ENCODE measurements around the gene CCSER2. TPM values are rescaled to one million over a fixed set of nuclear protein-coding genes. Genes with fewer than 3 reads are reported as not detected.
A peak's percentile ranks its signal among the peaks of the same experiment; 100 is the strongest.
"Not testable (repeated sequence)": the region's sequence is repeated elsewhere in the genome, so short reads cannot be mapped to it uniquely, and the experiment has no call there.

The CCSER2 gene
- total RNA-seq, 1 experiment from 2014 or later = 20.6 TPM

DNA sequence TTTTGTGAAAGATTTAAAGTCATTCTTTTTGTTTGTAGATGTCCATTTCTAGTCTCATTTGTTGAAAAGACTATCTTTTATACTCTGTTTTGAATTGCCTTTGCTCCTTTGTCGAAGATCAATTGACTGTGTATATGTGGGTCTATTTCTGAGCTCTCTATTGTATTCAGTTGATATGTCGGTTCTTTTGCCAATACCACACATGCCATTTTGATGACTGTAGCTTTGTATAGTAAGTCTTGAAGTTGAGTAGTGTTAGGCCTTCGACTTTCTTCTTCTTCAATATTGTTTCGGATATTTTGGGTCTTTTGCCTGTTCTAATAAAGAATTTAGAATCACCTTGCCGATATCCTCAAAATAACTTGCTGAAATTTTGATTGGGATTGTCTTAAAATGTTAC lies 104.5 kb downstream of the CCSER2 start:
- Histone ChIP-seq H3K27me3 (no peaks in the 10 kb centered on the region), H3K9me3 (no peaks in the 10 kb centered on the region), H3K36me3 (peaks cover 17% of the 10 kb centered on the region), H3K4me3 (no peak overlapping the region)
- DNase-seq = no peak

DNA sequence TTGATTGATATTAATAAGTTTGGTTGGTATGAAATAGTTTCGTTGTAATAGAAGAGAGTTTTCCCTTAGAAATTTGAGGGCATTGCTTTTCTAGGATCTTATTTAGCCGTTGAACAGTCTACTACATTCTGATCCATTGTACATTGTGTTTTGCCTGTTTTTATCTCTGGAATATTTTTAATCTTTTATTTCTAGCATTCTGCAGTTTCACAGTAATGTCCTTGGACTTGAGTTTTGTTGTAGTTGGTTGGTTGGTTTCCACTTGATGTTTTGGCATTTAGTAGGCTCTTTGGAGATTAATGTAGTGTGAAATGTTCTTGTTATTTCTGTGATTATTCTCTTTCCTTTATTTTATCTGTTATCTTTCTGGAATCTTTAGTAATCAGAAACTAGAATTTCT lies 112.4 kb downstream of the CCSER2 start:
- Histone ChIP-seq H3K36me3 (peaks cover 23% of the 10 kb centered on the region), H3K27me3 (no peaks in the 10 kb centered on the region), H3K4me3 (no peak overlapping the region), H3K9me3 (peaks cover 6% of the 10 kb centered on the region)
- DNase-seq = no peak

DNA sequence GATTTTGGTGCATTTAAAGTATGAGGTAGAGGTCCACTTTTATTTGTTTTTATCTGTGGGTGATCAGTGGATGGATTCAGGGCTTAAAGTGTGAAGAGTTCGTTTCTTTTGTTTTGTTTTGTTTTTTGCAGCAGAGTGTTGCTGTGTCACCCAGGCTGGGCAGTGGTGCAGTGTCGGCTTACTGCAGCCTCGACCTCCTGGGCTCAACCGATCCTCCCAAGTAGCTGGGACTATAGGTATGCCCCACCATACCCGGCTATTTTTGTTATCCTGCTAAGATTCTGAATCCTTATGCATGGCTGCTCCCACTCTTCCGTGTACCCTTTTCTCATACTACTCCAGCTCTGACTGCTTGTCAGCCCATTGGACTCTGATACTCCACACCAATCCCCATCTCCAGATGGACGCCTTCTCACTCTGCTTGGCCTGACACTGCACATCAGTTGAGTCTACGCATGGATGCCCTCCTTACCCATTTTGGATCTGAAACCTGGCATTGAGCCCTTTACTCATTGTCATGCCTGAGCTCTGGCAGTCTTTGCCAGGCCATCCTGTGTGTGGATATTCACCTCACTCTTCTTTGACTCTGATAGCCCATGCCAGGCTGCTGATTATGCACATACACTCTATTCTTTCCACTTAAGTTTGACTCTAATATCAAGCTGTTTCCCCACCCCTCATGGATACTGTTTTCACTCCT lies 119.5 kb downstream of the CCSER2 start:
- Histone ChIP-seq H3K27me3 (no peaks in the 10 kb centered on the region), H3K36me3 (peaks cover 8% of the 10 kb centered on the region), H3K9me3 (no peaks in the 10 kb centered on the region; the same call in 1 of the 2 replicates), H3K4me3 (no peak overlapping the region)
- DNase-seq = peak; percentile 2

DNA sequence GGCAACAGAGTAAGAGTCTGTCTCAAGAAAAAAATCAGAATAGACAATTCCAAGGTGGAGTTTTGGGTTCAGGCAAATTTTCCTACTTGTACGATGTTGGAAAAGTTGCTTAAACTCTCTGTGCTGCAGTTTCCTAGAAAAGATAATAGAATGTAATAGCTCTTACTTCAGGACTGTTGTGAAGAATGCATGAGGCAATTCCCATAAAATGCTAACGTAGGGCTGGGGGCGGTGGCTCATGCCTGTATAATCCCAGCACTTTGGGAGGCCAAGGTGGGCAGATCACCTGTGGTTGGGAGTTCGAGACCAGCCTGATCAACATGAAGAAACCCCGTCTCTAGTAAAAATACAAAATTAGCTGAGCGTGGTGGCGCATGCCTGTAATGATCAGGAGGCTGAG lies 121.0 kb downstream of the CCSER2 start:
- H3K27me3 ChIP-seq, DNase-seq, H3K36me3 ChIP-seq, H3K4me3 ChIP-seq, H3K9me3 ChIP-seq: not testable (repeated sequence)

DNA sequence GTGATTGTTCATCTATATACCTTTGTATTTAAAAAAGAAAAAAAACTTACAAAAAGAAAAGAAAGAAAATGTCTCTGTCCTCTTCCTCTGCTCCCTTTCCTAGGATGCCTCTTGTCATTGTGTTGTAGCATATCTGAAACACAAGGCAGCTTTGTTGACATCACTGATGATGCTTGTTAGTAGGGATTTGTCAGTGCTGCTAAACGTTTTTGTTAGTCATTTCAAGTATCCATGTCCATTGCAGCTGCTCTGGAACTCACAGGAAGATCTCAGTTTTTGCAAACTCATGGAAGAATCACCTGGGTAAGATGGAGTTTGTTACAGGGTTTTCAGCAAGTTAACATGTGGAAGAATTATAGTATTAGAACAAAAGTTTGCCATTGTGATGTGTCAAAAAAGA lies 123.6 kb downstream of the CCSER2 start:
- Histone ChIP-seq H3K27me3 (no peaks in the 10 kb centered on the region), H3K4me3 (no peak overlapping the region), H3K36me3 (peaks cover 11% of the 10 kb centered on the region), H3K9me3 (no peaks in the 10 kb centered on the region)
- no peak for DNase-seq

DNA sequence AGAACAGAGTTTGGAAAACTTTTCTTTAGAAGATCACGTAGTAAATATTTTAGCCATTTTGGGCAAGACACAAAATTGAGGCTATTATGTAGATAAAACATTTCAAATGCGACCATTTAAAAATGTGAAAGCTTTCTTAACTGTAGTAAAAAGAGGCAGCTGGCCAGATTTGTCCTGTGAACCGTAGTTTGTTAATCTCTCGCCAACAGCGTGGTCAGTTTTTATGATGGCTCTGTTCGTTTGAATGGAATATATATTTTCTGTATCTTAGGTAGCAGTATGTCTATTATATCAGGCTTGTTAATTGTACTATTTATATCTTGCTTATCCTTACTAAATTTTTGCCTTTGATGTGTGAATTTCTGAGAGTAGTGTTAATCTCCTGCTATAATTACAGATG lies 124.9 kb downstream of the CCSER2 start:
- Histone ChIP-seq H3K4me3 (no peak overlapping the region), H3K36me3 (peaks cover 11% of the 10 kb centered on the region), H3K9me3 (peaks cover 3% of the 10 kb centered on the region), H3K27me3 (no peaks in the 10 kb centered on the region)
- no peak for DNase-seq

DNA sequence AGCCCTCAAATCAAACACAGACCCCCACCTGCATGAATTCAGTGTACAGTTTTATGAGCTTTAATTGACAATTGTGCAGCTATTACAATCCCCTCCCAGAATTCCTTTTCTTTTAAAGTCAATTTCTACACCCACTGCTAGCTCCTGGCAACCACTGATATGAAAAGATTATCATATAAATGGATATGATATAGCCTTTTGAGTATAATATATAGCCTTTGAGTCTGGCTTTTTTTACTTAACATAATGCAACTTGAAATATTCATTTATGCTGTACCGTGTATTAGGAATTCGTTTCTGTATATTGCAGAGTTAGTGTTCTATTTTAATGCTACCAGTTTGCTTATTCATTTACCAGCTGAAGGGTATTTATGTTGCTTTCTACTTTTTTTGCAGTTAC lies 127.7 kb downstream of the CCSER2 start:
- Histone ChIP-seq H3K36me3 (peaks cover 18% of the 10 kb centered on the region), H3K4me3 (no peak overlapping the region), H3K9me3 (peaks cover 10% of the 10 kb centered on the region), H3K27me3 (no peaks in the 10 kb centered on the region)
- no peak for DNase-seq

DNA sequence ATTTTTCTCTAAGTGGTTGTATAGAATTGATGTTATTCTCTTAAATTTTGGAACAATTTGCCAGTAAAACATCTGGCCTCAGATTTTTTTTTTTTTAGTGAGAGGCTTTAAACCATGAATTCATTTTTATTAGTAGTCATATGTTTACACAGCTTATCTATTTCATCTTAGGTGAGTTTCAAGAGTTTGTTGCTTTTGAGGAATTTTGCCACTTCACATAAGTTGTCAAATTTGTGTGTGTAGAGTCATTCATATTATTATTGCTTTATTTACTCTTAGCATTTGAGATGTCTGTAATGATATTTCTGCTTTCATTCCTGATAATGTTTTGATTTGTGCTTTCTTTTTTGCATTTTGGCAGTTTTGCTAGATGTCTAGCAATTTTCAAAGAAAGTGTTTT lies 132.1 kb downstream of the CCSER2 start:
- H3K36me3 ChIP-seq = peaks cover 18% of the 10 kb centered on the region
- DNase-seq = no peak
- no peaks in the 10 kb centered on the region for H3K27me3 ChIP-seq
- H3K4me3 ChIP-seq = no peak overlapping the region
- H3K9me3 ChIP-seq = peaks cover 10% of the 10 kb centered on the region

DNA sequence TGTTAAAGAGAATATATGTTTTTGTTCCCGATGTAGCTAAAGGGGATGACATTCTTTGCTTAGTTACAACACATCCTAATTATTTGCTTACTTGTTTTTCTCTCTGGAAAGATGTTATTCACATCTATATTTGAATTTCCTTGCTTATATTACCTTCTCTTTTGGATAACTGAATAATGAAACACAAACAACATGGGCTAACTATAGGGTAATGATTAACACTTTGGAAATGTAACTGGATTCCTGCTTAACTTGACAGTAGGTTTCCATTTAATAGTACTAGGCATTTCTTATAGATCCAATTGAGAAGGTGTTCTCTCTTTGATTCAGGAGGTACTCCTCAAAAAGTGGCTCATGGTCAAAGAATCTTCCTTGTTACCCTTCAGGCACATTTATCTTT lies 141.1 kb downstream of the CCSER2 start:
- DNase-seq = no peak
- peaks cover 18% of the 10 kb centered on the region for H3K36me3 ChIP-seq
- H3K4me3 ChIP-seq = no peak overlapping the region
- no peaks in the 10 kb centered on the region for H3K9me3 ChIP-seq
- H3K27me3 ChIP-seq = no peaks in the 10 kb centered on the region

DNA sequence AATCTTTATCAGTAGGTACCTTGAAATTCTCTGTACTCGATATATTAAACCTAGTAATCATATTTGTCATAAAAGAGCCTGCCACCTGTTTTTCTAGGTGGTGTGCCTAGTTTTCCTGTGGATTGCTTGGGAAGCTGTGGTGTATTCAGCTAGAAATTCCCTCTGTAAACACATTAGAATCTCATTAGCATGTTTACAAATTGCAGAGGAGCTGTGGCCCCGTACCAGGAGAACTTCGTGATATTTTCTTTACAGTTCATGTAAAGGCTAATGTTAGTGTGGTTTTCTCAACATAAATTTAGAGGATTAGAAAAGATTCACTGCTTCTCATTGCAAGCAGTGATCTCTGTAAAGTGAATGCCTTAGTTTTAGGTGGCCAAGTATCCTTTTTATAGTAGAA lies 144.7 kb downstream of the CCSER2 start:
- no peaks in the 10 kb centered on the region for H3K9me3 ChIP-seq
- no peak for DNase-seq
- H3K27me3 ChIP-seq = no peaks in the 10 kb centered on the region
- H3K36me3 ChIP-seq = peaks cover 16% of the 10 kb centered on the region
- no peak overlapping the region for H3K4me3 ChIP-seq

DNA sequence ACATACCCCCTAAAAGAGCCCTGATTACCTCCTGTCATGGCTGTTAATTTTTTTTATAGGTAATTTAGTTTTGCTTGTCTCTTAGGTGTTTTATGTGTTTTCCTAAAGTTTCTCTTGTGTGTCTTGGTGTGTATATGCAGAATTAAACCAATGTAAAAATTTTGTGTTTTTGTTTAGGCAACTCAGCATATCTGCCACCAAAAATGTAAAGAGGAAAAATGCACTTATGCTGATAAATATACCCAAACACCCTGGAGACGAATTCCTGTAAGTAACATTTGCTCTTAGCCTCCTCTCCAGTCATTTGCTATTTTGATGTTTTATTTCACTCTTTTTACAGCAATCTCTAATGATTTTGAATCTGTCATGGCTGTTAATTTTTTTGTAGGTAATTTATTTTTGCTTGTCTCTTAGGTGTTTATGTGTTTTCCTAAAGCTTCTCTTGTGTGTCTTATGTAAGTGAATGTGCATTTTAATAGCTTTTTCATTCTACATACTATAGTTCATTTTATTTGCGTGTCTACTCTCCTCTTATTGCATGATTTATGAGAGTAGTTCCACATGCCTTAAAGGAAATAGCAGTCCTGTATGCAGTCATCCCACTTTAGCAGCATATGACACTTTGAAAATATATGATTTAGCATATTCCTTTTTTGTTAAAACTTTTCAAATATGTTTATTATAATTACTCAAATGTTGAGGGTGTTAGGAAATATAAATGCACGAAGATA lies 149.2 kb downstream of the CCSER2 start:
- Histone ChIP-seq H3K4me3 (no peak overlapping the region), H3K9me3 (no peaks in the 10 kb centered on the region), H3K36me3 (peaks cover 12% of the 10 kb centered on the region), H3K27me3 (no peaks in the 10 kb centered on the region)
- DNase-seq = no peak

DNA sequence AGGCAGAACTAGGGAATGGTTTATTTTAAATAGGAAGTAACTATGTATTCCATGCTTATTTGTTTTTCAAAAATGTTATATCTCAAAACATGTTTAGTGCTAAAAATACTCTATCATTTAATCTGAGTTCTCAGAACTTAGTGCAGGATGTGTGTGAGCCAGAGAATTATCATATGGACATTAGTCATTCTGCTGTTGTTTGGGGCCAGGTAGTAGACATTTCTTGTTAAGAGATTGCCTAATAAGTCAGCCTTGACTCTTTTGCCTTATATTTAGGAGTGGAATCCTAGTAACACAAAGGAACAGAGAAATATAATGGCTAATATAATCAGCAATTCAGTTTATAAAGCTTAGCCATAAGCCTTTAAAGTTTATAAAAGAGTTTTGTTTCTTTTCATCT lies 149.8 kb downstream of the CCSER2 start:
- no peaks in the 10 kb centered on the region for H3K27me3 ChIP-seq

DNA sequence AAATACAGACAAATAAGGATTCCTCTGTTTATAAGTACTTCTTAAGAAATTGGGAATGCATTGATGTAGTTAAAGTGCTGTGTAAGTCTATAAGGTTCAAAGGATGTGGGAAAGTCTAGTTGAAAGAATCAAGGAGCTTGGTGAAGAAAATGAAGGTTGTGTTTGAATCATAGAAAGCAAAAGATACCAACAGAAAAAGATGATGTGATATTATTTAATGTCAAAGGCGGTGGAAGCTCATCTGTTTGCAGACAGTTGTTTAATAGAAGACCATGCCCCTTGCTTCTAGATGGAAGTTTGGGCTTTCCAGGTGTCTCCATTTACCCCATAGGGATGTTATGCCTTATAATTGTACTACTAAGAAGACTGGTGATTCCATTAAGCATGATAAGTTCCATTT lies 150.3 kb downstream of the CCSER2 start:
- Histone ChIP-seq H3K9me3 (no peaks in the 10 kb centered on the region), H3K4me3 (no peak overlapping the region), H3K36me3 (peaks cover 8% of the 10 kb centered on the region), H3K27me3 (no peaks in the 10 kb centered on the region)
- DNase-seq = no peak

More for the DNA sequence above, 149.8 kb downstream of the CCSER2 start:
- Histone ChIP-seq H3K4me3 (no peak overlapping the region), H3K9me3 (no peaks in the 10 kb centered on the region), H3K36me3 (peaks cover 8% of the 10 kb centered on the region)
- DNase-seq = no peak

DNA sequence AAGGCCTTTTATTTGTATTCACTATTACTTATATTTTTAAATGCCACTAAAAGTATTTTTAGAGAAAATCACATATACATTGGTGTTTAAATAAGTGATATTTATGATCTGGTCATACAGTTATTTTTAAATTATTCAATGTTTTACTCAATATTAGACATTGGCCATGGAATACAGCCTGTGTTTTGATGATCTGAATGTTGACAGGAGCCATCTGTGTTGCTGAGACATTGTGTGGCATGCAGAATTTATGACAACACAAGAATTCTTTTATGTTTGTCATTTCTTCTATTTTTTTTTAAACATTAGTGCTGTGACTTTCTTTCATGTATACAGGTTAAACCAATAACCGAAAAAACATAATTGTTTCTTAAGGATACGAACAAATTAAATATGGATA lies 156.2 kb downstream of the CCSER2 start:
- H3K4me3 ChIP-seq = no peak overlapping the region
- no peaks in the 10 kb centered on the region; the same call in 1 of the 2 replicates for H3K9me3 ChIP-seq
- H3K36me3 ChIP-seq = peaks cover 21% of the 10 kb centered on the region; the same call in 1 of the 2 replicates
- DNase-seq = no peak
- H3K27me3 ChIP-seq = no peaks in the 10 kb centered on the region

DNA sequence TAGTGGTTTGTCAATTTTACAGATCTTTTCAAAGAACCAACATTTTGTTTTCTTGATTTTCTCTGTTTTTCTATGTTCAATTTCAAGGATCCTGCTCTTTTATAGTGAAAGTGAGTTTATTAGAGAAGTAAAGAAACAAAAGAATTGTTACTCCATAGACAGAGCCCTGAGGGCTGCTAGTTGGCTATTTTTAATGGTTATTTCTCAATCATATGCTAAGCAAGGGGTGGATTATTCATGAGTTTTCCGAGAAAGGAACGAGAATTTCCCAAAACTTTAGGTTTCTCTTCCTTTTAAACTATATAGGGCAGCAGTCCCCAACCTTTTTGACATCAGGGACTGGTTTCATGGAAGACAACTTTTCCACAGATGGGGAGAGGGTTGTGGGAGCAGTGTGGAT lies 165.0 kb downstream of the CCSER2 start:
- Histone ChIP-seq H3K4me3 (no peak overlapping the region), H3K9me3 (no peaks in the 10 kb centered on the region), H3K36me3 (peaks cover 6% of the 10 kb centered on the region), H3K27me3 (no peaks in the 10 kb centered on the region)
- DNase-seq = no peak

DNA sequence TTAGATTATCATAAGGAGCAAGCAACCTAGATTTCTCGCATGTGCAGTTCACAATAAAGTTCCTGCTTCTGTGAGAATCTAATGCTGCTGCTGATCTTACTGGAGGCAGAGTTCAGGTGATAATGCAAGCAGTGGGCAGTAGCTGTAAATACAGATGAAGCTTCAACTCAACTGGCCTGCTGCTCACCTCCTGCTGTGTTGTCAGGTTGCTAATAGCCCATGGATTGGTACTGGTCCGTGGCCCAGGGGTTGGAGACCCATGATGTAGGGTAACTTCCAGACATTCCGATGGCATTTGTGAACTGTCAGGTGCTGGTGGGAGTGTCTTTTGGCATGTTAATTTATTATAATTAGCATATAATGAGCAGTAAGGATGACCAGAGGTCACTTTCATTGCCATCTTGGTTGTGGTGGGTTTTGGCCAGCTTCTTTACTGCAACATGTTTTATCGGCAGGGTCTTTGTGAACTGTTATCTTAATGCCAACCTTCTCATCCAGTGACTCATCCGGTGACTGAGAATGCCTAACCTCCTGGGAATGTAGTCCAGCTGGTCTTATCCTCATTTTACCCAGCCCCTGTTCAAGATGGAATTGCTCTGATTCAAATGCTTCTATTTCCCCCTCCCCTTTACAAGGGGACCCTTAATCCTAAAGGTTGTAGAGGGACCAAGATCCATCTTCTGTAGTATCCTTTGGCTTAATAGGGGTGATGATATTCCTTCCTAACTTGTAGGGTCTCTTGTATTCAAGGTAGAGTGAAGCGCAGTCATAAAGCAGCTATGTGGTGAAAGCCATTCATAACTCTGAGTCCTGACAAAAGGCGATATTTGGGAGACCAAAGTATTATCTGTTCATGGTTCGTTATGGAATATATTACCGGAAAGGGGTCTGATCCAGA lies 165.8 kb downstream of the CCSER2 start:
- no peak overlapping the region for H3K4me3 ChIP-seq
- H3K27me3 ChIP-seq = no peaks in the 10 kb centered on the region
- H3K9me3 ChIP-seq = no peaks in the 10 kb centered on the region
- H3K36me3 ChIP-seq = peaks cover 6% of the 10 kb centered on the region
- peak; percentile 64 for DNase-seq

DNA sequence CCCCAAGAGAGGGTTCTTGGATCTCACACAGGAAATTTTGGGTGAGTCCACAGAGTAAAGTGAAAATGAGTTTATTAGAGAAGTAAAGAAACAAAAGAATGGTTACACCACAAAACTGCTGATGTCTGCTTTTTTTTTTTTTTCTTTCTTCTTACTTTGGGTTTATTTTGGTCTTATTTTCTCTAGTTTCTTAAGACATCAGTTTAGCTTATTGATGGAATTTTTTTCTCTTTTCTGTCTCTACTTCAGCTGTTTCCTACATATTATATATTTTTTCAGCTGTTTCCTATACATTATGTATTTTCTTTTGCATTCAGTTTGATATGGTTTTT lies 166.4 kb downstream of the CCSER2 start:
- no peaks in the 10 kb centered on the region for H3K27me3 ChIP-seq
- no peaks in the 10 kb centered on the region for H3K9me3 ChIP-seq
- DNase-seq = no peak
- H3K36me3 ChIP-seq = peaks cover 6% of the 10 kb centered on the region
- H3K4me3 ChIP-seq = no peak overlapping the region

Measured in MG63 (cell line).